ENCODE data around the gene SGK1. TPM values are rescaled to one million over a fixed set of nuclear protein-coding genes. Genes with fewer than 3 reads are reported as not detected.

Gene SGK1
- total RNA-seq, 1 experiment from 2014 or later = 7.8 TPM

DNA sequence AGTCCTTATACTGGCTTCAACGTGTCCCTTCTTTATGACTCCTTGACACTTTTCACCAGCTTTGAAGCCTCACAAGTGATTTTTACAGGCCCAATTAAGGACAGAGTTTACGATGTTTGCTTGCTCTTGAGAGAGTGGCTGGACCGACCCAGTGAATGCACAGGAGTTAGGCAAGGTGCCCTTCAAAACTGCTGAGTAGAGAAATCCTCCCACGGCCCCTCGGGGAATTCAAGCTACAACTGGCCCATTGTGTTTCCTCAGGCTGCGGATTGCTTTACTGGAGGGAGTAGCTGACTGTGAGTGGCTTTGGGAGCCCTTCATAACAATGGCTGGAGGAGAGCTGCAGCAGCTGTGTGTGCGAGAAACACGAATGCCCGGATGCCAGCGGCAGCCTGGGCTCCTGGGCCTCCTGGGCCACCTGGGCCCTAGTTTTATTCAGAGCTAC, 50.0 kb downstream of the SGK1 start:
- H2AK5ac ChIP-seq (ENCODE audit: insufficient read length, low read length) = peak overlapping the region; percentile 75

More for the DNA sequence above, 50.0 kb downstream of the SGK1 start:
- no peaks in the 10 kb centered on the region for H3K23me2 ChIP-seq (ENCODE audit: insufficient read length, low read depth, low read length, poor library complexity, severe bottlenecking)
- peak; percentile 81 for DNase-seq
- H3K27ac ChIP-seq (ENCODE audit: insufficient read length, low read depth, low read length) = peak overlapping the region; percentile 55
- peak overlapping the region; percentile 62 for H3K18ac ChIP-seq (ENCODE audit: insufficient read length, low read depth, low read length)
- peak overlapping the region; percentile 3 for H2BK120ac ChIP-seq (ENCODE audit: low read depth, low read length, poor library complexity, severe bottlenecking)
- H2BK5ac ChIP-seq (ENCODE audit: insufficient read length, low read length) = peak overlapping the region; percentile 13
- peak overlapping the region; percentile 81 for H4K5ac ChIP-seq (ENCODE audit: insufficient read length, low read depth, low read length)
- no peak overlapping the region for H3K9ac ChIP-seq (ENCODE audit: extremely low read depth, insufficient read length, low read length)
- H4K8ac ChIP-seq (replicated peaks; ENCODE audit: insufficient read length, low read depth, low read length) = no peak overlapping the region
- no peaks in the 10 kb centered on the region for H3K9me3 ChIP-seq (ENCODE audit: control insufficient read depth, low read depth, low read length)
- H2BK12ac ChIP-seq (ENCODE audit: insufficient read length, low read depth, low read length) = peak overlapping the region; percentile 21
- H3K4me1 ChIP-seq (ENCODE audit: insufficient read depth, low read length) = peaks cover 3% of the 10 kb centered on the region; the same call in 1 of the 2 replicates
- H3K56ac ChIP-seq (ENCODE audit: insufficient read length, low read depth, low read length) = no peak overlapping the region
- H3K79me1 ChIP-seq (ENCODE audit: insufficient read depth, low read depth, low read length, poor library complexity, severe bottlenecking) = no peaks in the 10 kb centered on the region
- H3K4ac ChIP-seq (ENCODE audit: low read depth, low read length) = no peak overlapping the region
- peak overlapping the region; percentile 52; the same call in 1 of the 2 replicates for H3K14ac ChIP-seq (ENCODE audit: insufficient read depth, low read length)
- H3K79me2 ChIP-seq (ENCODE audit: insufficient read depth, low read length) = no peaks in the 10 kb centered on the region
- H3K23ac ChIP-seq (ENCODE audit: insufficient read length, low read depth, low read length) = no peak overlapping the region
- no peak overlapping the region for H4K91ac ChIP-seq (ENCODE audit: insufficient read length, low read depth, low read length)
- H3K27me3 Mint-ChIP-seq (ENCODE audit: low read depth) = no peaks in the 10 kb centered on the region
- H3K27ac Mint-ChIP-seq = peak overlapping the region; percentile 94 to 98 (median 97)
- H3K4me2 ChIP-seq (ENCODE audit: insufficient read depth, insufficient read length, low read length) = no peak overlapping the region
- H2BK15ac ChIP-seq (ENCODE audit: low read depth, low read length) = no peak overlapping the region
- no peaks in the 10 kb centered on the region for H3K36me3 Mint-ChIP-seq (ENCODE audit: insufficient read depth in 1 of 3, low read depth in 3 of 3)
- peak overlapping the region; percentile 92 for H2AFZ ChIP-seq (ENCODE audit: low read length)
- no peaks in the 10 kb centered on the region for H3K9me3 Mint-ChIP-seq
- H3K4me3 Mint-ChIP-seq = no peak overlapping the region
- H3K27me3 ChIP-seq (ENCODE audit: insufficient read depth, low read length) = no peaks in the 10 kb centered on the region
- no peak overlapping the region for H3T11ph ChIP-seq (ENCODE audit: low read length)
- no CpG with 5 or more reads among the region's 10 CpGs for WGBS (ENCODE audit: extremely low coverage, insufficient read length, low lambda C conversion rate)
- peaks cover 8 to 19% of the 10 kb centered on the region in 2 experiments for H3K4me1 Mint-ChIP-seq
- TF ChIP-seq, protein P1, sequence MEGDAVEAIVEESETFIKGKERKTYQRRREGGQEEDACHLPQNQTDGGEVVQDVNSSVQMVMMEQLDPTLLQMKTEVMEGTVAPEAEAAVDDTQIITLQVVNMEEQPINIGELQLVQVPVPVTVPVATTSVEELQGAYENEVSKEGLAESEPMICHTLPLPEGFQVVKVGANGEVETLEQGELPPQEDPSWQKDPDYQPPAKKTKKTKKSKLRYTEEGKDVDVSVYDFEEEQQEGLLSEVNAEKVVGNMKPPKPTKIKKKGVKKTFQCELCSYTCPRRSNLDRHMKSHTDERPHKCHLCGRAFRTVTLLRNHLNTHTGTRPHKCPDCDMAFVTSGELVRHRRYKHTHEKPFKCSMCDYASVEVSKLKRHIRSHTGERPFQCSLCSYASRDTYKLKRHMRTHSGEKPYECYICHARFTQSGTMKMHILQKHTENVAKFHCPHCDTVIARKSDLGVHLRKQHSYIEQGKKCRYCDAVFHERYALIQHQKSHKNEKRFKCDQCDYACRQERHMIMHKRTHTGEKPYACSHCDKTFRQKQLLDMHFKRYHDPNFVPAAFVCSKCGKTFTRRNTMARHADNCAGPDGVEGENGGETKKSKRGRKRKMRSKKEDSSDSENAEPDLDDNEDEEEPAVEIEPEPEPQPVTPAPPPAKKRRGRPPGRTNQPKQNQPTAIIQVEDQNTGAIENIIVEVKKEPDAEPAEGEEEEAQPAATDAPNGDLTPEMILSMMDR (conservative IDR thresholded peaks at IDR 0.05) = no peak
- H2BK20ac ChIP-seq (ENCODE audit: low read depth, low read length, poor library complexity, severe bottlenecking) = no peak overlapping the region
- no peaks in the 10 kb centered on the region for H4K20me1 ChIP-seq (ENCODE audit: control insufficient read depth, insufficient read depth, insufficient read length)
